Neural cell (in vitro differentiated cells): ENCODE data around the gene ITGAX.

Experiments
- CTCF ChIP-seq: fragments of 450-650 bp; IDR thresholded peaks from 2 replicates; pipeline ENCODE4 v1.5.1; 2014; ENCODE audit warnings: antibody characterized with exemption, mild to moderate bottlenecking, moderate library complexity; ENCODE audit not compliant: poor library complexity, severe bottlenecking
- EP300 ChIP-seq: fragments of 450-650 bp; conservative IDR thresholded peaks from 2 replicates; pipeline ENCODE4 v1.6.1; 2014; ENCODE audit warnings: antibody characterized with exemption, mild to moderate bottlenecking, moderate library complexity; ENCODE audit not compliant: poor library complexity, severe bottlenecking
- EZH2 ChIP-seq: fragments of 200-600, 300-800 bp; shearing (Covaris generic), sonication (generic); IDR thresholded peaks from 2 replicates; pipeline ENCODE4 v1.6.1; 2014; ENCODE audit warnings: antibody characterized with exemption, low read length, borderline replicate concordance, mild to moderate bottlenecking; ENCODE audit not compliant: insufficient read depth, poor library complexity, severe bottlenecking
- MXI1 ChIP-seq: fragments of 450-650 bp; conservative IDR thresholded peaks from 2 replicates; pipeline ENCODE4 v1.6.1; 2014; ENCODE audit warnings: antibody characterized with exemption, mild to moderate bottlenecking; ENCODE audit not compliant: poor library complexity, severe bottlenecking
- POLR2AphosphoS5 ChIP-seq: IDR thresholded peaks from 2 replicates; pipeline ENCODE4 v1.6.1; 2012
- RAD21 ChIP-seq: fragments of 450-650 bp; conservative IDR thresholded peaks from 2 replicates; pipeline ENCODE4 v1.6.1; 2014; ENCODE audit warnings: antibody characterized with exemption, mild to moderate bottlenecking, moderate library complexity
- REST ChIP-seq: IDR thresholded peaks from 2 replicates; pipeline ENCODE4 v1.6.1; 2012; ENCODE audit warnings: borderline replicate concordance
- SMC3 ChIP-seq: fragments of 450-650 bp; conservative IDR thresholded peaks from 2 replicates; pipeline ENCODE4 v1.6.1; 2014; ENCODE audit warnings: antibody characterized with exemption, mild to moderate bottlenecking, moderate library complexity; ENCODE audit not compliant: poor library complexity
- TAF1 ChIP-seq: IDR thresholded peaks from 2 replicates; pipeline ENCODE4 v1.6.1; 2012; ENCODE audit warnings: low read depth

- TF ChIP-seq CTCF (no peak), MXI1 (no peak), POLR2AphosphoS5 (no peak), EP300 (no peak), EZH2 (no peak), TAF1 (no peak), RAD21 (no peak), REST (no peak), SMC3 (no peak)
Measured at GRCh38 chr16:31330553-31330890, 24.5 kb upstream of the ITGAX start.
